NCI-H2227 (cell line): ENCODE measurements around the gene NAT14.
"Not testable (repeated sequence)": the region's sequence is repeated elsewhere in the genome, so short reads cannot be mapped to it uniquely, and the experiment has no call there.

Experiments used
- DNase-seq: peaks from one replicate; lab custom pipeline; 2025; ENCODE audit not compliant: unreplicated experiment; lab: John Stamatoyannopoulos, UW

Gene NAT14

GRCh38 chr19:55484593-55485438 lies at the start of gene NAT14:
NAT14 (plus strand) TSS chr19:55485188; CDS start chr19:55485709, 521 bp downstream.
- peak; percentile 98 for DNase-seq

- DNase-seq: no peak
These were observed 48.1 kb upstream of the NAT14 start for GRCh38 chr19:55436847-55437246.

- DNase-seq: peak; percentile 45
These were observed 47.6 kb upstream of the NAT14 start for GRCh38 chr19:55437410-55437809.

GRCh38 chr19:55439052-55439451 lies 45.9 kb upstream of the NAT14 start:
- no peak for DNase-seq

DNA sequence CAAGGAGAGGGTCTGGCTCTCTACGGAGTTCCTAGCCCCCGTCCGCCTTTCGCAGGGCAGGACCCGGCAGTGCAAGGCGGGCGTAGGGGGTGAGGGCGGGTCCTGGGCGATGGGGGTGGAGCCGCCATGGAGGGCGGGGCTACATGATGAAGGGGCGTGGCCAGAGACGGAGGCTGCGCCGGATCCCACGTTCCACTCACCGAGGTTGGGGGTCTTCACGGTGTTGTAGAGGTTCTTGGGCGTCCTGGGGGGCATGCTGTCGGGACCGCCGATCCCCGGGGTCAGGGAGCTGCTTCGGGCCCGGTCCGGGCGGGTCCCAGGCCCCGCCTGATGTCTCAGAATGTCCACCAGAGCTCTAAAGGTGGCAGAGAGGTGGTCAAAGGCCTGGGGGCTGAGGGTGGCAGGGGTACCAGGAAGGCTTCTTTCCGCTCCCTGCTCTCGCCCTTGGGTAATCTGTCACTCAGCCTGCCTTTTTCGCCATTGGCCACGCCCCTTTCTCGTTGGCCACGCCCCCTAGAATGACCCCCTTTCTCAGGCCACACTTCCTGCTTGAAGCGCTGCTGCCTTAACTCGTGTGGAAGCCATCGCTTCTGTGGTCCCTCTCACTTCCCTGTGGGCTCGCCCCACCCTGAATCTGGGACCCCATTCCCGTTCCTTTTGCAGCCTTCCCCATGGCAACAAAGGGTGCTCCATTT lies 44.4 kb upstream of the NAT14 start:
- peak; percentile 65 for DNase-seq

DNA sequence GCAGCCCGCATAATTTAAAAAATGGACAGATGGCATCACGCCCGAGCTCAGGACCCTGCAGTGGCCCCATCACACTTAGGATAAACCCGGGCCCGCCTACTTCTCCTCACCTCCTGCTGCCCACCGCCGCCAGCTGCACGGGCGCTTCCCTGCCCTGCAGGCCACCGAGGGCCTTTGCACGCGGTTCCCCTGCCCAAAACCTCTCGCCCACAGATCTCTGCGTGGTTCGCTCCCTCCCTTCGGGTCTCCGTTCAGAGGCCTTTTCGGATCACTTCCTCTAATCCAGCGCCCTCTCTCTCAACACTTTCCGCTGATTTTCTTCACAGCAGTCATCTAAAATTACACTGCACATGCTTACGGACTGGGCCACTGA lies 43.7 kb upstream of the NAT14 start:
- DNase-seq: peak; percentile 61

GRCh38 chr19:55441692-55442321 lies 43.2 kb upstream of the NAT14 start:
- DNase-seq: peak; percentile 85

DNA sequence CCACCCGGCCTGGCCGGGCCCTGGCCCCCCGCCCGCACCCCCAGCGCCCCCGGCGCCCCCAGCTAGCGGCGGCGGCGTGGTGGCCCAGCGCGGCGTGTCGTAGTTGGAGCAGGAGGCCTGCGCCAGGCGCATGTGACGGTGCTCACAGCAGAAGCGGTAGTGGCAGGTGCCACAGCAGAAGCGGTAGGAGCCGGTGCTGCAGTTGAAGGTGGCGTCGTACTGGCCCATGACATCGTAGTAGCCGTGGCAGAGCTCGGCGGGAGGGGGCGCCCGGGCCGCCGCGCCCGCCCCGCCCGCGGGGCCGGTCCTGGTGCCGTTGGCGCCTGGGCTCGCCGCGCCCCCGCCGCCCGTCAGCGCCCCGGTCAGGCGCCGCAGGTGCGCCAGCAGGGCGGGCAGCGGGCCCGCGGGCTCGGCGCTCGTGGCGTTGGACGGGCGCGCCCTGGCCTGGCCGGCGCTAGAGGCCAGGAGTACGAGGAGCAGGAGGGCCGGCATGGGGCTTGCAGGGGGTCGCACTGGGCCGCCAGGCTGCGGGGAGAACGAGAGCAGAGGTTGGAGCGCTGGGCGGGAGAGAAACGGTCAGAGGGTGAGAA lies 42.5 kb upstream of the NAT14 start:
- peak; percentile 73 for DNase-seq

DNA sequence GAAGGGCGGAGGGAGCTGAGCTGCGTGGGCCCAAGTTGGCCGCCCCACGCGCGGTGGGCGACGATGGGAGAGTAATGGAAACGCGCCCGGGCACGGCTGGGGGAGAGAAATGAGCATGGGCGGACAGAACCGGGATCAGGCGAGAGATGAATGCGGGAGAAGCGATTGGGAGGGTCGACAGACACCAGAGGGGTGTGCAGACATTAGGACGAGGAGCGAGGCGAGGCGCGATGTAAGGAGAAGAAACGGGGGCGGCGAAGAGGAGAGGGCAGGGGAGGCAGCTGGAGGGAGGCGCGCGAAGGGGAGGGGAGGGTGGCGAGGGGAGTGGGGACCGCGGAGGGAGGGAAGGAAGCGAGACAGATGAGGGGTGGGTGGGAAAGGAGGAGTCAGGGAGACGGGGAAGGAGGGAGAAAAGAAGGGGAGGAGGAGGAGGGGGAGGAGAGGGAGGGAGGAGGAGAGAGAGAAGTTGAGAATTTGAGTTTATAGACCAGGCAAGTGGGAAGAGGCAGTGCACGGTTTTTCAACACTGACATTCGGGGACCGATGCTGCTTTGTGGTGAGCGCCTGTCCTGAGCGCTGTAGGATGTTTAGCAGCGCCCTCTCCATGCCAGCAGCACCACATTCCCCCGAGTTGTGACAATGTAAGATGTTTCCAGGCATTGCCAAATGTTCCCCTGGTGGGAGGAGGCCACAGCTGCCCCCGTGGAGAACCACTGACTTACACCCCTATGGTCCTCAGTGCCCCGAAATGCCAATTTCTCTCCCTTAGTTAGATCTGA lies 41.8 kb upstream of the NAT14 start, which contains the start of gene SHISA7:
Gene SHISA7, minus strand, starts transcription at position 256 of the 779 bp plus-strand sequence. CDS start 437 bp downstream, outside the sequence.
- DNase-seq: peak; percentile 88

GRCh38 chr19:55443824-55444480 lies 41.0 kb upstream of the NAT14 start:
- no peak for DNase-seq

DNA sequence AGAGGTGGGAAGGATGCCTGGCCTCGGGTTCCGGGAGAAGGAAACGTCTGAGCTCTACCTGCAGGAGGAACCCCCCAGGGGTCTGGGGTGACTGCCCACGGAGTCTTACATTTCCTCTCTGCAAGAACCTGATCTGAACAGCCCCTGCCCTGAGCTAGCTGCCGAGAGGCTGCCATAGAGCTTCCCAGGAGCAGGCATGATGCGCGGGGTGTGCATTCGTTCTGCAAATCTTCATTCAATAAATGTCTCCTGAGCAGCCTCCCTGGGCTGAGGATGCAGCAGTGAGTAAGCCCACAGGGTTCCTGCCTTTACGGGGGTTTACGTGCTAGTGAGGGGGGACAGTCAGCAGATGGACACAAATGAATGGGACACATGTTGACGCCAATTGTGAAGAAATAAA lies 40.3 kb upstream of the NAT14 start:
- DNase-seq: no peak

GRCh38 chr19:55446060-55446459 lies 38.9 kb upstream of the NAT14 start:
- DNase-seq: no peak

GRCh38 chr19:55447421-55448174 lies 37.4 kb upstream of the NAT14 start:
- peak; percentile 81 for DNase-seq

DNA sequence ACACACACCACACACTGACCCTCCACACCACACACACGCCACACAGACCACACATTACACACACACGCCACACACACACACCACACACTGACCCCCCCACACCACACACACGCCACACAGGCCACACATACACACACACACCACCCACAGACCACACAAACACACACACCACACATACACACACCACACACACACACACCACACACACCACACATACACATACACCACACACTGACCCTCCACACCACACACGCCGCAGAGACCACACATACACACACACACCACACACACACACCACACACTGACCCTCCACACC lies 36.9 kb upstream of the NAT14 start:
- not testable (repeated sequence) for DNase-seq

- DNase-seq: no peak
These were observed 35.5 kb upstream of the NAT14 start for GRCh38 chr19:55449469-55449868.

DNA sequence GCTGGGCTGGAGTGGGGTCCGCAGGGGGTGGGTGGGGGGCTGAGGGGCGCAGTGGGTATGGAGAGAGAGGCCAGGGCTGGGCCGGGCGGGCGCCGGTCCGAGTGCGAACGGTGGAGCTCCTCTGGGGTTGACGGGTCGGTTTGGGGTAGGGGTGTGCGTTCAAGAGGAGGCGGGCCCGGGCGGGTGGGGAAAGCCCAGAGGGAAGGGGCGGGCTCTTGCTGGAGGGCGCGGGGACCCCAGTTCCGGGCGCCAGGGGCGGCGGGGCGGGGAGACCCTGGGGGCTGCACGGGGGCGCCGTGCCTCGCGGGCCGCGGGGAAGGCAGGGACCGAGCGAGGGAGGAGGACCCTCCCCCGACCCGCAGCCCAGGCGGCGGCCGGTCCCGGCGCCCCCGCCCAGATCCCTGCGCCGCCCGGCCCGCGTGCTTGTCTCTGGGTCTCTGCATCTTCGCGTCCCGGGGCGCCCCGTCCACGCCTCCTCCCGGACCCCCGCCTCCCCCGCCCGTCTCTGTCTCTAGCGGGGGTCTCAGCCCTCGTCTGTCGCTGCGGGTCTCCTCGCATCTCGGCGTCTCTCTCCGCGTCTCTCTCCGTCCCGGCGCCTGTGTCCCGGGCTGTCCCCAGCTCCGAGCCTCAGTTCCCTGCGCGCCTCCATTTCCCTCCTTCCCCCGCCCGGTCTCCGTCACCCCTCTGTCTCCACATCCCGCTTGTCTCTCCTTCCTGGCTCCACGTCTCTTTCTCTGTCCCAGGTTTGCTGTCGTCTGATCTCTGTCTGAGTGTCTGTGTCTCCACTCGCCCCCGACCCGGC lies 33.6 kb upstream of the NAT14 start:
- peak; percentile 73 for DNase-seq

GRCh38 chr19:55451965-55452748 lies 32.8 kb upstream of the NAT14 start:
- DNase-seq: peak; percentile 93
